Measurements from ENCODE around the gene NPBWR2.

Gene NPBWR2

DNA sequence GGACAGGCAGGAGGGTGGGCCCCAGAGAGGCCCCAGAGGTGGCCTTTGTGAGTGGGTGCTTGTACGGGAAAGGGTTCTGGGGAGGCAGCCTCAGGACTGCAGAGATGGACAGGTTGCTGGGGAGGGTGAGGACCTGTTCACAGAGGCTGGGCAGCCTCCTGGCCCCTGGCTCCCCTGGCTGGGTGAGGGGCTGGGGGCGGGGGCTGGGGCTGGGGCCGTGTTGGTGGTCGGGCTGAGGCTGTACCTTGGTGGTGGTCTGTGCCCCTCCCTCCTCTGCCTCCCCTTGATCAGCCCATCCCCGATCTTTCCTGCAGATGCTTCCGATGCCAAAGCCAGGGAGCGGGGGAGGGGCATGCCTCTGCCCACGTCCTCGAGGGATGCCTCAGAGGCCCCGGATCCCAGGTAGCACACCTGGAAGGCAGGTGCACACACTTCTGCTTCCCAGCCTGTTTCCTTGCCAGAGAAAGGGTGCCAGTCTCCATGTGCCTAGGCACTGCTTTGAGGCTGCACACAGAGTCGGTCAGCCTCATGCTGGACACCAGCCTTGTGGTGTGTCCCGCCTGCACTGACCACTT is 39.5 kb downstream of the NPBWR2 start:
- no peaks in the 10 kb centered on the region for H3K36me3 ChIP-seq (ENCODE audit: control insufficient read depth, insufficient read depth, low read length)
- no peak overlapping the region for H3K4me3 ChIP-seq (ENCODE audit: low read depth, low read length)
- H3K4me1 ChIP-seq (ENCODE audit: control insufficient read depth, insufficient read depth, low read length), result peaks cover 10% of the 10 kb centered on the region; the same call in 1 of the 2 replicates
- H3K27me3 ChIP-seq (ENCODE audit: control insufficient read depth, insufficient read depth, low read length), result no peaks in the 10 kb centered on the region
- no peaks in the 10 kb centered on the region for H3K9me3 ChIP-seq (ENCODE audit: control insufficient read depth, insufficient read depth, low read length)
- H3K9ac ChIP-seq (ENCODE audit: low read depth, low read length), result no peak overlapping the region
- H3K27ac ChIP-seq (ENCODE audit: low read depth, low read length), result no peak overlapping the region

DNA sequence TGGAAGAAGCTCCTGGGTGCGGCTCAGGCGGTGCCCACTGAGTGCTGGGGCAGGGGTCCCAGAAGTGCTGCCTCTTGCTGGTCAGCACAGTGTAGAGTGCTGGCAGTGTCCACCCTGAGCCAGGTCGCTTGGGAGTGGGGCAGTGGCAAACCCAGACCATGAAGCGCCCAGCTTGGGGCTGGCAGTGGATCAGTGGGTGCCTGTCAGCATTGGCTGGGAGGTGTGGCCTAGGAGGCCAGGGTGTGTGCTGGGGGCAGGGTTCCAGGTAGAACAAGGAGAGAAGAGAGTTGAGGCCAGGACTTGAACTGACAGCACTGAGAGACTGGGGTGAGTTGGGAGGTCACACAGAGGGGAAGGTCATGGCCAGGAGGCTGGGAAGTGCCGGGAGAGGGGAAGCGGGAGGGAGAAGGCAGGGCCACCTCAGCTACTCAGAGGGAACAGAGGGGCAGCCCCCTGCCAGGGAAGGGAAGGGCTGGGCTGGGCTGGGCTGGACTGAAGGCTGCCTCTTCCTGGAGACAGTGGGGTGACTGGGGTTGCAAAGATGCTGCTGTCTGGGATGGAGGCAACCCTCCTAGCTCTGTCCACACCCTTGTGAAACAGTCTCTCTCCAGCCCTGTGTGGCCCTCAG is 40.2 kb downstream of the NPBWR2 start:
- Histone ChIP-seq H3K27ac (ENCODE audit: low read depth, low read length) (no peak overlapping the region), H3K27me3 (ENCODE audit: control insufficient read depth, insufficient read depth, low read length) (no peaks in the 10 kb centered on the region), H3K36me3 (ENCODE audit: control insufficient read depth, insufficient read depth, low read length) (no peaks in the 10 kb centered on the region), H3K9me3 (ENCODE audit: control insufficient read depth, insufficient read depth, low read length) (no peaks in the 10 kb centered on the region), H3K4me3 (ENCODE audit: low read depth, low read length) (no peak overlapping the region), H3K4me1 (ENCODE audit: control insufficient read depth, insufficient read depth, low read length) (peaks cover 16% of the 10 kb centered on the region; the same call in 1 of the 2 replicates), H3K9ac (ENCODE audit: low read depth, low read length) (no peak overlapping the region)

DNA sequence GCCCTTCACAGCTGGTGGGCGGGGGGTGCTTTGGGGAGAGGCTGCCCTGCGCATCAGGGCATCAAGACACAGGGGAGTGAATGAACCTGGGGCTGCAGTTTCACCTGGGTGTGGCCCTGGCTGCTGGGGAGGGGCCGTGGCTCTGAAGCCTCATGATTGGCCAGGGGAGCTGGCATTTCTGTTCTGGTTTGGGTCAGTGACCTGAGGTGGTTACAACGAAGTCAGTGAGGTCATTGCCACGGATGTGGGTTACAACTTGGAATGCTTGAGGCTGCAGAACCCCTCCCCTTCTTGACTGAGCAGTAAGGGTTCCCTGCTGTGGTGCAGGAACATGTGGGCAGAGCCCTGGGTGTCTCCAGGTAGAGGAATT is 41.4 kb downstream of the NPBWR2 start:
- Histone ChIP-seq H3K9me3 (ENCODE audit: control insufficient read depth, insufficient read depth, low read length) (no peaks in the 10 kb centered on the region), H3K9ac (ENCODE audit: low read depth, low read length) (no peak overlapping the region), H3K27ac (ENCODE audit: low read depth, low read length) (no peak overlapping the region), H3K4me1 (ENCODE audit: control insufficient read depth, insufficient read depth, low read length) (peaks cover 16% of the 10 kb centered on the region; the same call in 1 of the 2 replicates), H3K36me3 (ENCODE audit: control insufficient read depth, insufficient read depth, low read length) (no peaks in the 10 kb centered on the region), H3K27me3 (ENCODE audit: control insufficient read depth, insufficient read depth, low read length) (no peaks in the 10 kb centered on the region), H3K4me3 (ENCODE audit: low read depth, low read length) (no peak overlapping the region)

DNA sequence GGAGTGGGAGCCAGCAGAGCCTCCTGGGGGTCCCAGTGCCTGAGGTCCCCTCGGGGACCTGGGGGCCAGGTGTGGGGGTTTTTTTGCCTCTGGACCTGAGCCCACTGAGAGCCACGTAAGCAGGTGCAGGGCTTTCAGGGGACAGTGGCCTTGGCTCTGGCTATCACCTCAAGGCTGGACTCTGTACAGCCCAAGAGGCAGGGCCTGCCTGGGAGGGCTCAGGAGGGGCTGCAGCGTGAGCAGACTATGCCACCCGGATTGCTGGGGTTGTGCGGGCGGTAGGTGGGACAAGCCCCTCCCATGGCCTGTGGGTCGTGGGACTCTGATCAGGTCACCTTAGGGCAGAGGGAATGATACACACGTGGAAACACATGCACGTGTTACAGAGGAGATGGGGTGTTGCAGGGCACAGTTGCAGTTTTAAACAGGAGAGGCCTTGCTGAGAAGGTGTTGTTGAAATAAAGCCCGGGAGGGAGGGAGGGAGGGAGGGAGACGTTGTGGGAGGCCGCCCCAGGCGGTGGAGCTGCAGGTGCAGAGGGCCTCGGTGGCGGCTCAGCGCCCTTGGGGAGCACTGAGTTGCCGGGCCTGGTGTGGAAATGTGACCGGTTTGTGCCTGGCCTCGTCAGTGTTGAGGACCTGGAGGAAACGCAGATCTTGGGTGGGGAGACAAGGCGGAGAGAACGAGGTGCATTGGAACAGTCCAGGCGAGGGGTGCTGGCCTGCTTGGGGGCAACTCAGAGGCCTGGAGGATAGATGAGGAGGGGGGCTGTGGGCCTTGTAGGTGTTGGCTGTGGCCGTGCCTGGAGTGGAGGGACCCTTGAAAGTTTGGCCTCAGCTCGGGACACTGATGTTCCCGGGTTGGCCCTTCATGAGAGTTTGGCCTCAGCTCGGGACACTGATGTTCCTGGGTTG is 42.0 kb downstream of the NPBWR2 start:
- H3K4me3 ChIP-seq (ENCODE audit: low read depth, low read length), result no peak overlapping the region
- no peaks in the 10 kb centered on the region for H3K36me3 ChIP-seq (ENCODE audit: control insufficient read depth, insufficient read depth, low read length)
- no peaks in the 10 kb centered on the region for H3K27me3 ChIP-seq (ENCODE audit: control insufficient read depth, insufficient read depth, low read length)
- no peak overlapping the region for H3K9ac ChIP-seq (ENCODE audit: low read depth, low read length)
- H3K4me1 ChIP-seq (ENCODE audit: control insufficient read depth, insufficient read depth, low read length), result peaks cover 16% of the 10 kb centered on the region; the same call in 1 of the 2 replicates
- no peaks in the 10 kb centered on the region for H3K9me3 ChIP-seq (ENCODE audit: control insufficient read depth, insufficient read depth, low read length)
- H3K27ac ChIP-seq (ENCODE audit: low read depth, low read length), result no peak overlapping the region

DNA sequence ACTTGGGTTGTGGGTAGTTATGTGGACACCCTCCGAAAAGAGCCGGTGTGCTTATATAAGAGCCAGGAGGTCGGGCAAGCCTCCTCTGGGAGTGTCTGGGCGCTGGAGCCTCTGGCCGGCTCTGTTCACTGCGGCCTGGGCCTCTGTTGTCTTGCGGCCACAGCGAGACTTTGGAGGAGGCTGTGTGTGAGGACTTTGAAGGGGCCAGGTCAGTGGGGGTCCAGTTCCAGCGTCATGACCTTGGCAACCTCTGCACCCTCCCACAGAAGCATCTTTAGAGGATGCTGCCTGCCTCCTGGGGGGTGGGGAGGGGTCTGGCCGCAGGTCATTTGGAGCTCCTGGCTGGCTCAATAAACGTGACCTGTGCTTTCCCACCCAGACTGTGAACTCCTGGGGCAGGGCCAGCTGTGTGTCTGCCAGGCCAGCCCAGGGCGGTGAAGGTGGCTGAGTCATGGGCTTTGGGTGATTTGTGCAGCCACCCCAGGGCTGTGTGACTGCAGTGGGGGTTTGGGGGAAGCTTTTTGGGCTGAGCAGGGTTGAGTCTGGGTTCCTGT is 43.1 kb downstream of the NPBWR2 start:
- peak overlapping the region; percentile 85 for H3K4me3 ChIP-seq (ENCODE audit: low read depth, low read length)
- H3K27ac ChIP-seq (ENCODE audit: low read depth, low read length), result no peak overlapping the region
- peaks cover 13% of the 10 kb centered on the region; the same call in 1 of the 2 replicates for H3K4me1 ChIP-seq (ENCODE audit: control insufficient read depth, insufficient read depth, low read length)
- H3K9me3 ChIP-seq (ENCODE audit: control insufficient read depth, insufficient read depth, low read length), result no peaks in the 10 kb centered on the region
- no peaks in the 10 kb centered on the region for H3K27me3 ChIP-seq (ENCODE audit: control insufficient read depth, insufficient read depth, low read length)
- no peaks in the 10 kb centered on the region for H3K36me3 ChIP-seq (ENCODE audit: control insufficient read depth, insufficient read depth, low read length)
- no peak overlapping the region for H3K9ac ChIP-seq (ENCODE audit: low read depth, low read length)

DNA sequence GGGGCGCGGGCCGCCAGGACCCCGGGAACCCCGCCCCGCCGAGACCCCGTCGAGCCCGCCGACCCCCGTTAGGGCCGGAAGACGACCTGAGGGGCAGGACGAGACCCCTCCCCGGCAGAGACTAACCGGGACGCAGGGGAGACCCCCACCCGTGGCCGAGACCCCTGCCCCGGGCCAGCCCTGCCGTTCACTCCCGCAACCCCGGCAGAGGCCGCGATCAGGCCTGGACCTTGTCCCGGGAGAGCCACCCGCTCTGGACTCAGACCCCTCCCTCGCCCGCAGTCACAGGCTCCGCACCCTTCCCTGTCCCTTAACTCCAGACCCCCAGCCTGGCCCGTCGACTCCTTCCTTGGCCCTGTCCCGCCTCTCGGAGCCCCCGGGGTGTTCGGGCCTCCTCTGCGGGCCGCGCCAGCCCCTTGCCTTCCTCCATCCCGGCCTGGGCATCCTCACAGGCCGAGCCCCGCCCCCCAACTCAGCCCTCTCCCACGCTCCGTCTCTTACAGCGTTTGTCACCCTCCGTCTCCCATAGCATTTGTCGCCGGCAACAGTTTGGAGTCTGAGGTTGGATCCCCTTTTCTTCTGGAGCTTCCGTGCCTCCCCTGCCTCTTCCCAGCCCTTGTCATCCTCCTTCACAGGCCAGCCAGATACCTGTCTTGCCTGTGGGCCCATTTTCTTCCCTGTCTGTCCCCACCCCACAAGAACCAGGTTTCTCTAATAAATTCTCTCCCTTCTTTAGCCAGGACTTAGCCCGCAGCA is 43.8 kb downstream of the NPBWR2 start:
- Histone ChIP-seq H3K9me3 (ENCODE audit: control insufficient read depth, insufficient read depth, low read length) (no peaks in the 10 kb centered on the region), H3K4me3 (ENCODE audit: low read depth, low read length) (peak overlapping the region; percentile 85), H3K27ac (ENCODE audit: low read depth, low read length) (no peak overlapping the region), H3K4me1 (ENCODE audit: control insufficient read depth, insufficient read depth, low read length) (peaks cover 13% of the 10 kb centered on the region; the same call in 1 of the 2 replicates), H3K36me3 (ENCODE audit: control insufficient read depth, insufficient read depth, low read length) (no peaks in the 10 kb centered on the region), H3K27me3 (ENCODE audit: control insufficient read depth, insufficient read depth, low read length) (no peaks in the 10 kb centered on the region), H3K9ac (ENCODE audit: low read depth, low read length) (peak overlapping the region; percentile 35; the same call in 1 of the 2 replicates)

DNA sequence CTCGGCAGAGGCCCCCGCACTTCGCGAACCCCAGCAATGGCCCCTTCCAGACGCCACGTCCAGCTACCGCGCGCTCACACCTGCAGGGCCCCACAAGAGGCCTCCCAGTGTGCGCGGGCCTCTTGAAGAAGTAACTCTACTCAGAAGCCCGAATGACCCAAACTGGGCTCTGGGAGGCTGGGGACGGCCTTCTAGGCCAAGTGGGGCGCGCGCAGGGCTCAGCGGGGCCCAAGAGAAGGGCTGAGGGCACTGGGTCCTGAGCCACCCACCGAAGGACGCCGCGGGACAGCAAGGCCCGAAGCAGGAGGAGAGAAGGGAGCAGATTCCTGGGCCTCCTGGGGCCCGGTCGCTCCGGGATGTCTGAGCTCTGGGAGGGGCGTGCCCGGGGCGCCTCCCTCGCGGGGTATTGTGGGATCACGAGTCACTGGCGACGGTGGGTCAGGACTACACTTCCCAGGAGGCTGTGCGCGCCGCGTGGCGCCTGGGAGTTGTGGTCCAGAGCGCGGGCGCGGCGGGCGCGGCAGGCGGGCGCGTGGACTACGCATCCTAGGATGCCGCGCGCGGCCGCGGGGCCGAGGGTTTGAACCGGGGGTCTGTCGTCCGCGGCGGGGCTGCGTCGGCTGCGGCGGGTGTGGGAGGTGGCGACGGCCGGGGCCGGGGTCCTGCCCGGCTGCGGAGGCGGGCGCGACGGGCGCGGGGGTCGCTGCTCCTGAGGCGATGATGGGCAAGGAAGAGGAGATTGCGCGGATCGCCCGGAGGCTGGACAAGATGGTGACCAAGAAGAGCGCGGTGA is 44.6 kb downstream of the NPBWR2 start, which contains the start of gene TCEA2:
Gene TCEA2, plus strand, starts transcription at position 603 of the 793 bp plus-strand sequence. Its CDS starts 115 bp downstream, at position 718.
- Histone ChIP-seq H3K9ac (ENCODE audit: low read depth, low read length) (peak within 1 kb of the TSS; percentile 35), H3K27ac (ENCODE audit: low read depth, low read length) (no peak within 1 kb of the TSS), H3K27me3 (ENCODE audit: control insufficient read depth, insufficient read depth, low read length) (no peaks in the 10 kb centered on the region), H3K9me3 (ENCODE audit: control insufficient read depth, insufficient read depth, low read length) (no peaks in the 10 kb centered on the region), H3K36me3 (ENCODE audit: control insufficient read depth, insufficient read depth, low read length) (no peaks in the 10 kb centered on the region), H3K4me3 (ENCODE audit: low read depth, low read length) (peak within 1 kb of the TSS; percentile 85), H3K4me1 (ENCODE audit: control insufficient read depth, insufficient read depth, low read length) (peaks cover 13% of the 10 kb centered on the region; the same call in 1 of the 2 replicates)

DNA sequence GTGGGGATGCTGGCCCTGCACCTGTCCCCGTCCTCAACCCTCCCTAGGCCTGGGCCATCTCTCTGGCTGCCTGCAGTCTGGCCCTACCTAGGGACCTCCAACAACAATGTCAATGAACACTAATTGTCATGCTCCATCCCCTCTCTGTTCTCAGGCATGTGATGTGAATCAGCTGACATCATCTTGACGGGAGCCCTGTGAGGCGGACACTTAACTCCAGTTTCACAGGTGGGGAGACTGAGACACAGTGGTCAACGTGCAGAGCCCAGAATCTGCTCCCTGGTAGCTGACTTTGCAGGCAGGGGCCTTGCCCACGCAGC is 45.1 kb downstream of the NPBWR2 start:
- H3K27ac ChIP-seq (ENCODE audit: low read depth, low read length), result no peak overlapping the region

DNA sequence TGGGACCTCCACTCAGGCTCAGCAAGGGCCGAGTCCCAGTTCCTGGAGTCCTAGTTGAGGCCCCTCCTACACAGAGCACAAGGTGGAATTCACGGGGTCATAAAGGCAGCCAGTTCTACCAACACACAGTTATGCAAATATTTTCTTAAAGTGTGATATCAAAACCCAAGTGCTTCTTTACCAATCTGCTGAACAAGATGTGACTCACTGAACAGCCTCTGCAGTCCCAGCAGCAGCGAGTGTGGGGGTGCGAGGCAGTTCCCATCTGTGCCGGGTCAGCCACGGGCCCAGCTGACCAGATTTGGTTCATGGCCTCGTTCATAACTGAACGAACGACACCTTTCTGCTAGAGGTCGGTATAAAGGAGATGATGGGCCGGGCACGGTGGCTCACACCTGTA is 48.8 kb downstream of the NPBWR2 start:
- no peak overlapping the region for H3K9ac ChIP-seq (ENCODE audit: low read depth, low read length)
- peaks cover 7% of the 10 kb centered on the region; the same call in 1 of the 2 replicates for H3K27me3 ChIP-seq (ENCODE audit: control insufficient read depth, insufficient read depth, low read length)
- peaks cover 27% of the 10 kb centered on the region for H3K4me1 ChIP-seq (ENCODE audit: control insufficient read depth, insufficient read depth, low read length)
- H3K9me3 ChIP-seq (ENCODE audit: control insufficient read depth, insufficient read depth, low read length), result no peaks in the 10 kb centered on the region
- H3K27ac ChIP-seq (ENCODE audit: low read depth, low read length), result no peak overlapping the region
- H3K36me3 ChIP-seq (ENCODE audit: control insufficient read depth, insufficient read depth, low read length), result no peaks in the 10 kb centered on the region
- H3K4me3 ChIP-seq (ENCODE audit: low read depth, low read length), result no peak overlapping the region

More for the DNA sequence above, 45.1 kb downstream of the NPBWR2 start:
- Histone ChIP-seq H3K36me3 (ENCODE audit: control insufficient read depth, insufficient read depth, low read length) (no peaks in the 10 kb centered on the region), H3K9ac (ENCODE audit: low read depth, low read length) (peak overlapping the region; percentile 32; the same call in 1 of the 2 replicates), H3K4me1 (ENCODE audit: control insufficient read depth, insufficient read depth, low read length) (peaks cover 18% of the 10 kb centered on the region), H3K27me3 (ENCODE audit: control insufficient read depth, insufficient read depth, low read length) (no peaks in the 10 kb centered on the region), H3K9me3 (ENCODE audit: control insufficient read depth, insufficient read depth, low read length) (no peaks in the 10 kb centered on the region), H3K4me3 (ENCODE audit: low read depth, low read length) (peak overlapping the region; percentile 85)

Data from HUES48 (cell line).